Stimulated activated CD4-positive, alpha-beta T cell treated with anti-CD3 and anti-CD28 coated beads, Interleukin-12 subunit alpha, Interleukin-12 subunit beta, amount 100 ng/mL, for 24 hours (primary cell): Measurements from ENCODE around the gene UBA1.

Experiments used
- DNase-seq, 2 experiments: peaks; one replicate each; pipeline ENCODE4 v3.0.0-alpha.2; 2020; ENCODE audit warnings: low read depth in 2 of 2

The UBA1 gene

GRCh38 chrX:47210661-47211425, 17.2 kb downstream of the UBA1 start:
- DNase-seq, result no peak

GRCh38 chrX:47212381-47213293, 19.0 kb downstream of the UBA1 start:
- DNase-seq, result no peak

GRCh38 chrX:47214435-47215077, 20.9 kb downstream of the UBA1 start:
- DNase-seq, result no peak

- no peak for DNase-seq
These were observed 21.8 kb downstream of the UBA1 start for GRCh38 chrX:47215291-47215900.

GRCh38 chrX:47216393-47216925, 22.8 kb downstream of the UBA1 start:
- no peak for DNase-seq

GRCh38 chrX:47217121-47217851, 23.7 kb downstream of the UBA1 start:
- DNase-seq, result no peak

- peak; percentile 83 to 89 for DNase-seq
These were observed 24.2 kb downstream of the UBA1 start for GRCh38 chrX:47217852-47218279.

GRCh38 chrX:47218280-47218919, 24.8 kb downstream of the UBA1 start, which contains the start of gene CDK16:
TSS of gene CDK16 (plus strand) at chrX:47218681. CDS start at chrX:47223558, 4,877 bp downstream.
- peak; percentile 43 to 54 for DNase-seq

- peak in 1 of 2 experiments; percentile 41 for DNase-seq
These were observed 25.5 kb downstream of the UBA1 start for GRCh38 chrX:47218920-47219815.

GRCh38 chrX:47221756-47222155, 28.1 kb downstream of the UBA1 start:
- DNase-seq, result no peak

- no peak for DNase-seq
These were observed 29.2 kb downstream of the UBA1 start for GRCh38 chrX:47222751-47223350.

- DNase-seq, result no peak
These were observed 30.0 kb downstream of the UBA1 start for GRCh38 chrX:47223476-47224250.

GRCh38 chrX:47224266-47224895, 30.8 kb downstream of the UBA1 start:
- DNase-seq, result no peak

GRCh38 chrX:47224896-47225290, 31.3 kb downstream of the UBA1 start:
- no peak for DNase-seq

GRCh38 chrX:47226071-47226470, 32.4 kb downstream of the UBA1 start:
- no peak for DNase-seq

- no peak for DNase-seq
These were observed 33.1 kb downstream of the UBA1 start for GRCh38 chrX:47226531-47227333.

GRCh38 chrX:47227334-47227583, 33.6 kb downstream of the UBA1 start:
- no peak for DNase-seq
